GM23338 (cell line): ENCODE measurements around the gene PLAAT3. TPM values are rescaled to one million over a fixed set of nuclear protein-coding genes. Genes with fewer than 3 reads are reported as not detected.

ENCODE experiments used
- ATAC-seq: fragments of 200-7000 bp; cut with Tn5 transposase; 3 replicates; pipeline ENCODE4 v1.9.1; 2020
- DNase-seq: peaks from one replicate; pipeline ENCODE4 v3.0.0-alpha.2; 2015; ENCODE audit warnings: low spot score
- H2AFZ ChIP-seq: fragments of 200-600 bp; sonication (generic); 2 replicates; pipeline ENCODE4 v1.8.0; 2016; ENCODE audit warnings: antibody characterized with exemption, mild to moderate bottlenecking, moderate library complexity
- H3F3A ChIP-seq: fragments of 200-600 bp; sonication (generic); replicated peaks from 2 replicates; pipeline ENCODE4 v1.8.0; 2017; ENCODE audit warnings: antibody characterized with exemption, mixed run types, low read depth
- H3K27ac ChIP-seq: fragments of 200-600 bp; sonication (generic); 2 replicates; pipeline ENCODE4 v1.6.1; 2016; ENCODE audit warnings: low read depth
- H3K27me3 ChIP-seq: fragments of 200-600 bp; sonication (generic); 2 replicates; pipeline ENCODE4 v1.8.0; 2016; ENCODE audit warnings: mild to moderate bottlenecking, mixed run types, moderate library complexity; ENCODE audit not compliant: insufficient read depth
- H3K36me3 ChIP-seq: fragments of 200-600 bp; sonication (generic); 2 replicates; pipeline ENCODE4 v1.8.0; 2016; ENCODE audit warnings: mild to moderate bottlenecking; ENCODE audit not compliant: insufficient read depth
- H3K4me1 ChIP-seq: fragments of 200-600 bp; sonication (generic); 2 replicates; pipeline ENCODE4 v1.8.0; 2016; ENCODE audit warnings: mild to moderate bottlenecking, moderate library complexity; ENCODE audit not compliant: insufficient read depth
- H3K4me2 ChIP-seq: fragments of 200-600 bp; sonication (generic); 2 replicates; pipeline ENCODE4 v1.7.1; 2017; ENCODE audit warnings: mixed run types
- H3K4me3 ChIP-seq: fragments of 200-600 bp; sonication (generic); 2 replicates; pipeline ENCODE4 v1.6.1; 2016; ENCODE audit warnings: mixed run types
- H3K79me2 ChIP-seq: fragments of 200-600 bp; sonication (generic); replicated peaks from 2 replicates; pipeline ENCODE4 v1.8.0; 2017; ENCODE audit warnings: mild to moderate bottlenecking; ENCODE audit not compliant: insufficient read depth
- H3K9me2 ChIP-seq: fragments of 200-600 bp; sonication (generic); 2 replicates; pipeline ENCODE4 v1.8.0; 2017; ENCODE audit not compliant: insufficient read depth
- H4K20me1 ChIP-seq: fragments of 200-600 bp; sonication (generic); replicated peaks from 2 replicates; pipeline ENCODE4 v1.8.0; 2017; ENCODE audit warnings: mild to moderate bottlenecking; ENCODE audit not compliant: insufficient read depth
- H3K27ac Mint-ChIP-seq: 2 replicates; pipeline ENCODE4 v1.8.0; 2020; ENCODE audit warnings: inconsistent platforms, mild to moderate bottlenecking, moderate library complexity, mixed read lengths
- H3K27me3 Mint-ChIP-seq: 3 replicates; pipeline ENCODE4 v1.8.0; 2022; ENCODE audit warnings: low read depth, mild to moderate bottlenecking, moderate library complexity, mixed read lengths, inconsistent platforms; ENCODE audit not compliant: insufficient read depth, poor library complexity
- H3K36me3 Mint-ChIP-seq: 3 replicates; pipeline ENCODE4 v1.8.0; 2021; ENCODE audit warnings: low read depth, mild to moderate bottlenecking, inconsistent platforms, moderate library complexity, mixed read lengths
- H3K4me1 Mint-ChIP-seq: 3 replicates; pipeline ENCODE4 v1.8.0; 2020; ENCODE audit warnings: mild to moderate bottlenecking, inconsistent platforms, mixed read lengths
- H3K4me3 Mint-ChIP-seq: 3 replicates; pipeline ENCODE4 v1.8.0; 2021; ENCODE audit warnings: moderate library complexity, mild to moderate bottlenecking, inconsistent platforms, mixed read lengths
- H3K9me3 Mint-ChIP-seq: 3 replicates; pipeline ENCODE4 v1.8.0; 2020; ENCODE audit warnings: moderate library complexity, mild to moderate bottlenecking, inconsistent platforms, mixed read lengths
- CREB1 ChIP-seq: fragments of 250-450 bp; sonication (Bioruptor Pico); IDR thresholded peaks from 2 replicates; pipeline ENCODE4 v1.5.0; 2020; ENCODE audit warnings: low read depth, mild to moderate bottlenecking, moderate library complexity
- CTCF ChIP-seq, 2 experiments: fragments of 200-600 bp in 1 of 2; sonication (generic) in 1 of 2; conservative IDR thresholded peaks; 2 replicates each; pipeline versions ENCODE4 v1.5.1 to v1.6.1; 2016 to 2017; ENCODE audit warnings: antibody characterized with exemption in 2 of 2, low read depth in 2 of 2, mild to moderate bottlenecking in 2 of 2, moderate library complexity in 1 of 2
- ETS1 ChIP-seq: IDR thresholded peaks from 2 replicates; pipeline ENCODE4 v1.6.1; 2016; ENCODE audit warnings: antibody characterized with exemption
- EZH2phosphoT487 ChIP-seq: fragments of 200-600 bp; sonication (generic); IDR thresholded peaks from one replicate; pipeline ENCODE4 v1.8.1; 2018; ENCODE audit warnings: antibody characterized with exemption; ENCODE audit not compliant: unreplicated experiment
- polyA plus RNA-seq: library from polyadenylated mRNA; unstranded; fragments of >200 nt; fragmentation: Nextera tagmentation; extraction: Ambion mirVana; gene quantifications from 2 replicates; pipeline ENCODE4 v1.2.1, GENCODE V29; 2016
- total RNA-seq: library from RNA; depleted of rRNA; stranded (reverse); fragments of >200 nt; shearing (Covaris generic); gene quantifications from 2 replicates; pipeline ENCODE4 v1.2.3, GENCODE V29; 2014

The PLAAT3 gene
- total and polyA plus RNA-seq, 2 experiments from 2014 or later = 61.1 to 262 TPM

- TF ChIP-seq EZH2phosphoT487 (no peak), ETS1 (no peak), CTCF (conservative IDR thresholded peaks at IDR 0.05; ENCODE audit: low read depth in 2 of 2) (no peak)
Measured at GRCh38 chr11:63536669-63537292, 77.5 kb downstream of the PLAAT3 start, which contains the start of gene PLAAT4 (continued).

- H4K20me1 ChIP-seq = no peaks in the 10 kb centered on the region
- no peak overlapping the region for H3K4me3 ChIP-seq
- H2AFZ ChIP-seq = no peak overlapping the region
- H3K36me3 ChIP-seq = no peaks in the 10 kb centered on the region
- H3K27me3 Mint-ChIP-seq = peaks cover 11% of the 10 kb centered on the region
- no peak overlapping the region for H3K27ac Mint-ChIP-seq
- TF ChIP-seq CREB1 (CRISPR knock-in tag) (no peak), ETS1 (no peak), CTCF (conservative IDR thresholded peaks at IDR 0.05; ENCODE audit: low read depth in 2 of 2) (no peak), EZH2phosphoT487 (no peak)
- H3K4me3 Mint-ChIP-seq = no peak overlapping the region
- DNase-seq (no peak), ATAC-seq (no peak)
- H3K36me3 Mint-ChIP-seq = peaks cover 6% of the 10 kb centered on the region
- no peaks in the 10 kb centered on the region for H3K79me2 ChIP-seq
- H3K27me3 ChIP-seq = no peaks in the 10 kb centered on the region
- H3K4me1 ChIP-seq = peaks cover 18% of the 10 kb centered on the region
- H3K4me2 ChIP-seq = no peak overlapping the region
- peaks cover 10% of the 10 kb centered on the region; the same call in 2 of the 3 replicates for H3K9me3 Mint-ChIP-seq
- peaks cover 9% of the 10 kb centered on the region; the same call in 1 of the 2 replicates for H3K9me2 ChIP-seq
- no peak overlapping the region for H3K27ac ChIP-seq
- peaks cover 32% of the 10 kb centered on the region for H3K4me1 Mint-ChIP-seq
- 0 out of 2 replicates have a peak, but pooled peaks cover 8% of the 10 kb centered on the region for H3F3A ChIP-seq
Measured at GRCh38 chr11:63535734-63536133, 78.5 kb downstream of the PLAAT3 start.
